GM12865 (cell line): ENCODE data around the gene PDCL2.
"Not testable (repeated sequence)": the region's sequence is repeated elsewhere in the genome, so short reads cannot be mapped to it uniquely, and the experiment has no call there.

ENCODE experiments used
- DNase-seq: peaks from one replicate; pipeline ENCODE4 v3.0.0; 2010; ENCODE audit warnings: low read depth
- H3K4me3 ChIP-seq: 2 replicates; pipeline ENCODE4 v1.5.1; 2011; ENCODE audit warnings: mild to moderate bottlenecking, low read depth, low read length, control low read depth
- CTCF ChIP-seq: IDR thresholded peaks from 2 replicates; pipeline ENCODE4 v1.5.1; 2011; ENCODE audit warnings: low read length, control low read depth, low read depth, inconsistent platforms; ENCODE audit not compliant: insufficient read depth; ENCODE audit errors: missing control alignments

PDCL2 gene

GRCh38 chr4:55633903-55634302 is 41.9 kb upstream of the PDCL2 start:
- no peak for DNase-seq
- no peak for TF ChIP-seq CTCF
- H3K4me3 ChIP-seq, result no peak overlapping the region

- TF ChIP-seq CTCF, result no peak
- H3K4me3 ChIP-seq, result no peak overlapping the region
- no peak for DNase-seq
Measured at GRCh38 chr4:55625835-55626234, 33.8 kb upstream of the PDCL2 start.

GRCh38 chr4:55624063-55624462 is 32.0 kb upstream of the PDCL2 start:
- not testable (repeated sequence) for DNase-seq

GRCh38 chr4:55618546-55619143 is 26.6 kb upstream of the PDCL2 start:
- no peak for TF ChIP-seq CTCF
- DNase-seq, result no peak
- H3K4me3 ChIP-seq, result no peak overlapping the region

More at GRCh38 chr4:55624063-55624462, 32.0 kb upstream of the PDCL2 start:
- not testable (repeated sequence) for H3K4me3 ChIP-seq

- DNase-seq, result peak; percentile 63
- H3K4me3 ChIP-seq, result no peak overlapping the region
- TF ChIP-seq CTCF, result no peak
Measured at GRCh38 chr4:55617587-55618197, 25.6 kb upstream of the PDCL2 start.

- H3K4me3 ChIP-seq, result no peak overlapping the region
- no peak for DNase-seq
- no peak for TF ChIP-seq CTCF
Measured at GRCh38 chr4:55615008-55615407, 23.0 kb upstream of the PDCL2 start.

GRCh38 chr4:55613621-55614020 is 21.6 kb upstream of the PDCL2 start:
- H3K4me3 ChIP-seq, result no peak overlapping the region
- no peak for TF ChIP-seq CTCF
- DNase-seq, result no peak
